GM18526 (cell line): ENCODE measurements around the gene C1orf198.

ENCODE experiments used
- POLR2A ChIP-seq: IDR thresholded peaks from 3 replicates; pipeline ENCODE4 v1.6.1; 2011; ENCODE audit not compliant: insufficient read length; ENCODE audit errors: extremely low read depth

The C1orf198 gene

GRCh38 chr1:230832476-230832875 lies 35.8 kb downstream of the C1orf198 start:
- TF ChIP-seq POLR2A, result no peak

DNA sequence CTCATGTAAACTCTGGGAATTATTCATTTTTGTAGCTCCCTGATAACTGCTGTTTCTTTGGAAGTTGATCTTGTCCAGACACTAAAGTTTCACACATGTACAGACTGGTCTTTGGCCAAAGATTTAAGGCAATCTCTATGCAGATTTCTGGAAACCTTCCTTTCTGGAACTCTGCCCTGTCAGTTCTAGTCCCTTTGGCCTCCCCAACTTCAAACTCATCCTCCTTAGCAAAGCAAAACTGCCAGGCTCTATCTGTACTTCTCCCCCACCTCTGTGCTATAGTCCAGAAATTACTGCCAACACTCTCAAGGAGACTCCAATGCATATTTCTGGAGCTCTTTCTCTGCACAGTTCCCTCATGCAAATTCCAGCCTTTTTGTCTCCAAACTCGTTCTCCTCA lies 36.5 kb downstream of the C1orf198 start:
- no peak for TF ChIP-seq POLR2A

GRCh38 chr1:230828421-230828820 lies 39.9 kb downstream of the C1orf198 start:
- no peak for TF ChIP-seq POLR2A

- no peak for TF ChIP-seq POLR2A
These were observed 40.5 kb downstream of the C1orf198 start for GRCh38 chr1:230827801-230828200.

- no peak for TF ChIP-seq POLR2A
These were observed 41.1 kb downstream of the C1orf198 start for GRCh38 chr1:230827081-230827681.

GRCh38 chr1:230826166-230826875 lies 42.0 kb downstream of the C1orf198 start:
- no peak for TF ChIP-seq POLR2A

- no peak for TF ChIP-seq POLR2A
These were observed 42.6 kb downstream of the C1orf198 start for GRCh38 chr1:230825761-230826160.

DNA sequence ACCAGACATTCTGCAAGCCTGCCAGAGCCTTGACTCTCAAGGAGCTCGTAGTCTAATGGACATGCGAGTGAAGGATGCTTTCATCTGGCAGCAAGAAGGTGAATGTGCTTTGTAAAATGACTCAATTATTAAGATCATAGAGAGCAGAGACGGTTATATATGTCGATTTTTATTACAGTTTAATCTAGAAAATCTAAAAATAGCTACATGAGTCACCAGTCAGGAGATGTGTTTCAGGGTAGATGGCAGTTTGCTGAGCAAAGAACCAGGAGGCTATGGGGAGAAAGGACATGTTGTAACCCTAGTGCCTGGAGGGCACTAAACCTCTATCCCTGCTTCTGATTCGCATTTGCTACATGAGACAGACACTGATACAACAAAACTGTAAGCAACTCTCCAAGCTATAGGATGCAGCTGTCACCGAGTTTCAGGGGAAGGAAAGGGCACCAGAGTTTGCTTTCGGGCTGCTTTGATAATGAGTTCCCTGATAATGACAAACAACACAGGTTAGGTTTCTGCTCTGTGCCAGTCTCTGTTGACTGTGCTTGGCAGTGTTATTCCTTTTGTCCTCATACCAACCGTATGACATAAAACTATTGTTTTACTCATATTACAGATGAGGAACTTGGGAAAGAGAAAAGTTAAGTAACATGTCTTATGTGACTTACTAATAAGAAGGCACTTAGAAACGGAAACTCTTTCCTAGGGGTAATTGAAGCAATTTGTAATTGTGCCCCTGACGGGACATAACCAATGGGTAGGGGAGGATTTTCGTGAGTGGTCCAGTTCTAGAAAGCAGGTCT lies 43.2 kb downstream of the C1orf198 start:
- TF ChIP-seq POLR2A, result no peak

- no peak for TF ChIP-seq POLR2A
These were observed 43.8 kb downstream of the C1orf198 start for GRCh38 chr1:230824551-230824918.

GRCh38 chr1:230823931-230824381 lies 44.4 kb downstream of the C1orf198 start:
- no peak for TF ChIP-seq POLR2A

- no peak for TF ChIP-seq POLR2A
These were observed 44.9 kb downstream of the C1orf198 start for GRCh38 chr1:230823426-230823825.

GRCh38 chr1:230822092-230822581 lies 46.2 kb downstream of the C1orf198 start:
- TF ChIP-seq POLR2A, result no peak

DNA sequence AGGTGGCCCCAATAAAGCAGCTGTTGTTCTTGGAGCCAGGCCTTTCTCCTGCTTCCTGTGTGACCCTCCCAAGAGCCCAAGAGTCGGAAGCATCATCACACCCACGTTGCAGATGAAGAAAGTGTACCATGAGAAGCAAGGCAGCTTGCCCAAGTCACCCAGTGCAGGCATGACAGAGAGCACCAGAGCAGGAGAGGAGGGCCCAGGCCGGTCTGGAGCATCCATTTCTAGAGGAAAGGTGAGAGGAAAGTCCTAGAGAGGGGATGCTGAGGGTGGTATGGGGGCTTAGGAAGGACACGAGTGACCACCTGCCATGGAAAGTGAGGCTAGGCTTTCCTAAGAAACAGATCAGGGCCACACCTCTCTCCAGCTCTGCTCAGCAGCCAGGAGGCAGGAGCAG lies 47.0 kb downstream of the C1orf198 start:
- TF ChIP-seq POLR2A, result no peak

DNA sequence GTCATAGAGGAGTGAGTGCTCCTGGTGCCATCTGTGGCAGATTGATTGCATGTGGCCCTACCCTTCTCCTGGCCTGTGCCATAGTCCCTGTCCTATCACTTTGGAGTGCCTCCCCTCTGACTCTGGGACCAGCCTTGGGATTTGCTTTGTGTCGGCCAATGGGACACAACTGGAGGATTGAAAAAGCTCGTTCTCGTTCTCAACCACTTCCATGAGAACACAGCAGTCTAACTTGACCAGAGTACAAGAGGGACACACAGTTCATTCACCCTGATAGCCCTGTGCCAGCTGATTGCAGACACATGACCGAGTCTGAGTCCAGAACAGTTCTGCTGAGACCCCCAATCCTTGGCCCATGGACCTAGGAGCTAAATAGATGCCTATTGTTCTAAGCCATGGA lies 47.8 kb downstream of the C1orf198 start:
- TF ChIP-seq POLR2A, result no peak

DNA sequence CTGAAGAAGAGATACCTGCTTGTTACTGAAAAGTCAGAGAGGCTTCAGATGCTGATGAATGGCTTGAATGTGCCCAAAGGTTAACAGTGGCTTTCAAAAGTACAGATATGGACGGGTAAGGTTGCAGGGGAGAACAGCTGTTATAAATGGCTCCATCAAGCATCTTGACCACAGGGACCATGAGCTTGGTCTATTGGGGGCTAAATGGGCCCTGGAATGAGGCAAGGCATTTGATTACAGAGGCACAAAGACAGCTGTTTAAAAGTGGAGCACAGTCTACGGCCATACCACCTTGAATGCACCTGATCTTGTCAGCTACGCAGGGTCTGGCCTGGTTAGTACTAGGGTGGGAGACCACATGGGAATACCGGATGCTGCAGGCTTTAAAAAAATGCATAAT lies 48.3 kb downstream of the C1orf198 start:
- TF ChIP-seq POLR2A, result no peak

DNA sequence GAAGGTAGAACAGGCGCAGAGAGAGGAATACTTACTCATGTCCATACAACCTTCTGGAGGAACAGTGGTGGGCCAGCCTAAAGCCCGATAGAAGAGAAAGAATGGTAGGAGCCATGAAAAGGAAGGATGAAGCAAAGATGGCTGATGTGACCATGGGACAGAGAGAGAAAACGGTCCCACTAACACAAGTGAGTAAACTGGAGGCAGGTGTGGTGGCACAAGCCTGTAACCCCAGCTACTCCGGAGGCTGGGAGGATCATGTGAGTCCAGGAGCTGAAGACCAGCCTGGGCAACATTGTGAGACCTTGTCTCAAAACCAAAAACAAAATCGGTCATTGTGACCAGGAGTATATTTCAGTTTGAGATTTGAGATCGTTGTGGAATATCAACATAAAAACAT lies 49.4 kb downstream of the C1orf198 start:
- TF ChIP-seq POLR2A, result no peak

DNA sequence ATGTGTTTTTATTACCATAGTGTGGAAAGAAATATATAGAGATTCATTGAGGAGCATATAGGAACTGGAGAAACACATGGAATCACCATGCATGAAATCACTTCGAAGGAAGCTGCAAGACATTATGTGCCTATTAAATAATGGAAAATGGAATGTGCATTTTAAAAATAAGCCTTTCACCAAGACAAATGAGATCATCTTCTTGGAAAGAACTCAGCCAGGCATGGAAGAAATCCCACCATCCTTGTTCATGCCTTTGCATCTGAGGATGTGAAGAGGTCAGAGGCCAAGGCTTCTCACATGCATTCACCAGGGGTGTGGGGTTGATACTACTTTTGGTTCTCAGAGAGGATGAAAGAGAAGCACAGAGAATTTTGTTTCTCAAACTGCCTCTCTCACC lies 50.0 kb downstream of the C1orf198 start:
- TF ChIP-seq POLR2A, result no peak

- no peak for TF ChIP-seq POLR2A
These were observed 52.3 kb downstream of the C1orf198 start for GRCh38 chr1:230816018-230816417.
